PC-9 (cell line): ENCODE data around the gene TNXB.

Experiments
- EZH2 ChIP-seq: fragments of 200-600 bp; sonication (generic); IDR thresholded peaks from 2 replicates; pipeline ENCODE4 v1.8.0; 2017; ENCODE audit warnings: antibody characterized with exemption, low read depth
- TF ChIP-seq, protein P1 (sequence below): fragments of 200-600 bp; sonication (generic); conservative IDR thresholded peaks from 2 replicates; pipeline ENCODE4 v1.6.1; 2017; ENCODE audit warnings: mixed run types, antibody characterized with exemption, mild to moderate bottlenecking, moderate library complexity

DNA sequence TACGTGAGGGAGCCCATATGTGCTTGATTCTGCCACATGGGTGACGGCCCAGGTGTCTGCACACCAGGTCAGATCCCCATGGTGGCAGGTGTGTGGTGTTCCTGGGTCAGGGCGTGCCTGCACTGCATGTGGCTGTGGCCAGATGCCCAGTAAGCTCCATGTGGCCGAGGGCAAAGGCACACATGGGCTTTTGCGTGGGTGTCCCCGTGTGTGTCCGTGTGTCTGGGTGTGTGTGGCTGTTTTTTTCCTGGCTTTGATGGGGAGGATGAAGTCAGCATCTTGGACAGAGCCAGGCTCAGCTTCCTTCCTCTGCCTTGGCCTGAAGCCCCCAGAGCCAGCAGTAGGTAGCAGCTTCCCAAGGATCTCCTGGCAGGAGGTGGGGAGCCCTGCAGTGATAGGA, 1.5 kb upstream of the TNXB start:
- TF ChIP-seq, protein P1, sequence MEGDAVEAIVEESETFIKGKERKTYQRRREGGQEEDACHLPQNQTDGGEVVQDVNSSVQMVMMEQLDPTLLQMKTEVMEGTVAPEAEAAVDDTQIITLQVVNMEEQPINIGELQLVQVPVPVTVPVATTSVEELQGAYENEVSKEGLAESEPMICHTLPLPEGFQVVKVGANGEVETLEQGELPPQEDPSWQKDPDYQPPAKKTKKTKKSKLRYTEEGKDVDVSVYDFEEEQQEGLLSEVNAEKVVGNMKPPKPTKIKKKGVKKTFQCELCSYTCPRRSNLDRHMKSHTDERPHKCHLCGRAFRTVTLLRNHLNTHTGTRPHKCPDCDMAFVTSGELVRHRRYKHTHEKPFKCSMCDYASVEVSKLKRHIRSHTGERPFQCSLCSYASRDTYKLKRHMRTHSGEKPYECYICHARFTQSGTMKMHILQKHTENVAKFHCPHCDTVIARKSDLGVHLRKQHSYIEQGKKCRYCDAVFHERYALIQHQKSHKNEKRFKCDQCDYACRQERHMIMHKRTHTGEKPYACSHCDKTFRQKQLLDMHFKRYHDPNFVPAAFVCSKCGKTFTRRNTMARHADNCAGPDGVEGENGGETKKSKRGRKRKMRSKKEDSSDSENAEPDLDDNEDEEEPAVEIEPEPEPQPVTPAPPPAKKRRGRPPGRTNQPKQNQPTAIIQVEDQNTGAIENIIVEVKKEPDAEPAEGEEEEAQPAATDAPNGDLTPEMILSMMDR, result no peak
- no peak for TF ChIP-seq EZH2
